OCI-LY3 (cell line): Measurements from ENCODE around the gene LARGE1.
A peak's percentile ranks its signal among the peaks of the same experiment; 100 is the strongest.

Source experiments
- H2AFZ ChIP-seq: fragments of 200-600, 300-600 bp; shearing (Covaris generic); 2 replicates; pipeline ENCODE4 v1.6.0; 2014; ENCODE audit warnings: antibody characterized with exemption, low read depth, low read length
- H3K27ac ChIP-seq: fragments of 200-600, 300-600 bp; sonication (generic); 2 replicates; pipeline ENCODE4 v1.5.1; 2014; ENCODE audit warnings: mild to moderate bottlenecking, low read length, moderate library complexity, mixed read lengths
- H3K27me3 ChIP-seq: fragments of 200-600, 300-600 bp; sonication (generic); 2 replicates; pipeline ENCODE4 v1.6.1; 2014; ENCODE audit warnings: low read depth, low read length, mixed read lengths
- H3K36me3 ChIP-seq: fragments of 200-600, 300-600 bp; sonication (generic); replicated peaks from 2 replicates; pipeline ENCODE3; 2014; ENCODE audit warnings: low read depth, low read length, mixed read lengths
- H3K4me1 ChIP-seq: fragments of 300-600, 200-600 bp; sonication (generic); 2 replicates; pipeline ENCODE4 v1.6.1; 2014; ENCODE audit warnings: low read length, mixed read lengths
- H3K4me2 ChIP-seq: fragments of 200-600, 300-600 bp; sonication (generic); 2 replicates; pipeline ENCODE4 v1.6.1; 2014; ENCODE audit warnings: low read length, mixed read lengths
- H3K4me3 ChIP-seq: fragments of 300-600, 200-600 bp; sonication (generic); 2 replicates; pipeline ENCODE4 v1.5.1; 2014; ENCODE audit warnings: antibody characterized with exemption, mild to moderate bottlenecking, low read length, moderate library complexity
- H3K79me2 ChIP-seq: fragments of 300-600, 200-600 bp; shearing (Covaris generic); 2 replicates; pipeline ENCODE4 v1.6.1; 2014; ENCODE audit warnings: mild to moderate bottlenecking, low read length, mixed read lengths
- H3K9ac ChIP-seq: fragments of 300-600, 200-600 bp; shearing (Covaris generic); 2 replicates; pipeline ENCODE4 v1.6.0; 2014; ENCODE audit warnings: mild to moderate bottlenecking, low read length, moderate library complexity
- H3K9me3 ChIP-seq: fragments of 200-600, 300-600 bp; shearing (Covaris generic); 2 replicates; pipeline ENCODE4 v1.6.1; 2014; ENCODE audit warnings: low read length, mixed read lengths; ENCODE audit not compliant: insufficient read depth
- H4K20me1 ChIP-seq: fragments of 200-600, 300-600 bp; sonication (generic); 2 replicates; pipeline ENCODE4 v1.6.1; 2016; ENCODE audit warnings: low read length, mixed read lengths; ENCODE audit not compliant: insufficient read depth
- EZH2phosphoT487 ChIP-seq: fragments of 200-600 bp; shearing (Covaris generic); IDR thresholded peaks from 2 replicates; pipeline ENCODE4 v1.6.1; 2018; ENCODE audit warnings: antibody characterized with exemption, mixed run types, low read depth
- TF ChIP-seq, protein P1 (sequence below): fragments of 200-600, 300-600 bp; sonication (generic); IDR thresholded peaks from 2 replicates; pipeline ENCODE4 v1.5.1; 2014; ENCODE audit warnings: antibody characterized with exemption, low read length, low read depth

The LARGE1 gene

DNA sequence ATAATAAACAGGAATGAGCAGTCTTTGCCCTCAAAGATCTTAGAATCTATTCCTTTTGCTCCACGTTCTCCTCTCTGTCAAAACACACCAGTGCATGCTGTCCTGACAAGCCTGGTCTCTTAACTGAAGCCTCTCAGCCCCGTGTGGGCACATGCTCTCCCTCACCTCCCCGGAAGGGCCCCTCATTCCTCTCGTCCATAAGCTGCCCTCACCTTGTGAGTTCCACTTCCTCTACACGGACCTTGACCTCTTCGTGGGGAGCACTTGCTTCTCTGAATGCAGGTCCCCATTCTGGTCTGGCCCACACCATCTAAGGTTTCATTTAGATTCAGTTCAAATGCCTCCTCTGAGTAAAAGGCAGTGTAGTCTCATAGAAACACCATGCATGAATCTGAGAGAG is 449.8 kb downstream of the LARGE1 start:
- Histone ChIP-seq H3K27ac (peak overlapping the region; percentile 87), H3K4me2 (peak overlapping the region; percentile 72), H2AFZ (no peak overlapping the region), H3K27me3 (no peaks in the 10 kb centered on the region), H3K36me3 (no peaks in the 10 kb centered on the region), H3K9me3 (no peaks in the 10 kb centered on the region), H3K9ac (peak overlapping the region; percentile 13; the same call in 1 of the 2 replicates), H4K20me1 (no peaks in the 10 kb centered on the region), H3K4me3 (no peak overlapping the region), H3K4me1 (peaks cover 48% of the 10 kb centered on the region), H3K79me2 (no peaks in the 10 kb centered on the region)
- TF ChIP-seq, protein P1, sequence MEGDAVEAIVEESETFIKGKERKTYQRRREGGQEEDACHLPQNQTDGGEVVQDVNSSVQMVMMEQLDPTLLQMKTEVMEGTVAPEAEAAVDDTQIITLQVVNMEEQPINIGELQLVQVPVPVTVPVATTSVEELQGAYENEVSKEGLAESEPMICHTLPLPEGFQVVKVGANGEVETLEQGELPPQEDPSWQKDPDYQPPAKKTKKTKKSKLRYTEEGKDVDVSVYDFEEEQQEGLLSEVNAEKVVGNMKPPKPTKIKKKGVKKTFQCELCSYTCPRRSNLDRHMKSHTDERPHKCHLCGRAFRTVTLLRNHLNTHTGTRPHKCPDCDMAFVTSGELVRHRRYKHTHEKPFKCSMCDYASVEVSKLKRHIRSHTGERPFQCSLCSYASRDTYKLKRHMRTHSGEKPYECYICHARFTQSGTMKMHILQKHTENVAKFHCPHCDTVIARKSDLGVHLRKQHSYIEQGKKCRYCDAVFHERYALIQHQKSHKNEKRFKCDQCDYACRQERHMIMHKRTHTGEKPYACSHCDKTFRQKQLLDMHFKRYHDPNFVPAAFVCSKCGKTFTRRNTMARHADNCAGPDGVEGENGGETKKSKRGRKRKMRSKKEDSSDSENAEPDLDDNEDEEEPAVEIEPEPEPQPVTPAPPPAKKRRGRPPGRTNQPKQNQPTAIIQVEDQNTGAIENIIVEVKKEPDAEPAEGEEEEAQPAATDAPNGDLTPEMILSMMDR = no peak
- no peak for TF ChIP-seq EZH2phosphoT487

GRCh38 chr22:33467620-33468095 is 452.6 kb downstream of the LARGE1 start:
- Histone ChIP-seq H3K9ac (no peak overlapping the region), H3K4me1 (peaks cover 26% of the 10 kb centered on the region), H3K79me2 (no peaks in the 10 kb centered on the region), H3K27ac (no peak overlapping the region), H3K27me3 (no peaks in the 10 kb centered on the region), H3K4me2 (no peak overlapping the region), H4K20me1 (no peaks in the 10 kb centered on the region), H2AFZ (no peak overlapping the region), H3K4me3 (no peak overlapping the region), H3K36me3 (peaks cover 3% of the 10 kb centered on the region), H3K9me3 (no peaks in the 10 kb centered on the region)
- TF ChIP-seq, protein P1 = peak; percentile 31; the same call in 1 of the 2 replicates
- TF ChIP-seq EZH2phosphoT487 = no peak

GRCh38 chr22:33467080-33467479 is 453.2 kb downstream of the LARGE1 start:
- TF ChIP-seq, protein P1 = no peak
- TF ChIP-seq EZH2phosphoT487 = no peak
- H3K4me2 ChIP-seq = no peak overlapping the region
- no peaks in the 10 kb centered on the region for H3K79me2 ChIP-seq
- H2AFZ ChIP-seq = no peak overlapping the region
- H3K9ac ChIP-seq = no peak overlapping the region
- no peak overlapping the region for H3K4me3 ChIP-seq
- no peaks in the 10 kb centered on the region for H4K20me1 ChIP-seq
- peaks cover 5% of the 10 kb centered on the region for H3K36me3 ChIP-seq
- peaks cover 3% of the 10 kb centered on the region; the same call in 1 of the 2 replicates for H3K9me3 ChIP-seq
- no peak overlapping the region for H3K27ac ChIP-seq
- no peaks in the 10 kb centered on the region for H3K27me3 ChIP-seq
- H3K4me1 ChIP-seq = peaks cover 20% of the 10 kb centered on the region

GRCh38 chr22:33465554-33465953 is 454.7 kb downstream of the LARGE1 start:
- Histone ChIP-seq H3K4me3 (no peak overlapping the region), H3K27me3 (no peaks in the 10 kb centered on the region), H3K9me3 (peaks cover 6% of the 10 kb centered on the region; the same call in 1 of the 2 replicates), H3K9ac (no peak overlapping the region), H3K36me3 (peaks cover 10% of the 10 kb centered on the region), H3K4me2 (no peak overlapping the region), H4K20me1 (no peaks in the 10 kb centered on the region), H2AFZ (no peak overlapping the region), H3K4me1 (peaks cover 5% of the 10 kb centered on the region), H3K27ac (no peak overlapping the region), H3K79me2 (no peaks in the 10 kb centered on the region)
- TF ChIP-seq, protein P1 = no peak
- TF ChIP-seq EZH2phosphoT487 = no peak
